K562 (cell line): ENCODE results near the gene ARFGEF2. TPM values are rescaled to one million over a fixed set of nuclear protein-coding genes. Genes with fewer than 3 reads are reported as not detected.

Experiments used
- CAMTA2 ChIP-seq: fragments of 250-450 bp; sonication (Bioruptor Pico); conservative IDR thresholded peaks from 2 replicates; pipeline ENCODE4 v1.5.1; 2022
- CEBPB ChIP-seq: fragments of 450-650 bp; IDR thresholded peaks from 2 replicates; pipeline ENCODE4 v1.6.1; 2016; ENCODE audit warnings: missing genetic modification characterization, missing compliant biosample characterization
- CHD1 ChIP-seq: fragments of 200-600 bp; sonication (generic); IDR thresholded peaks from one replicate; pipeline ENCODE4 v1.6.1; 2012; ENCODE audit warnings: mild to moderate bottlenecking, moderate library complexity, low read length, inconsistent platforms
- FOSL1 ChIP-seq: fragments of 200-800 bp; sonication (Bioruptor generic); conservative IDR thresholded peaks from 2 replicates; pipeline ENCODE4 v1.6.1; 2016; ENCODE audit warnings: missing genetic modification characterization, missing compliant biosample characterization
- HDAC1 ChIP-seq, 2 experiments: fragments of 450-650 bp; IDR thresholded peaks; 2 replicates each; pipeline ENCODE4 v1.6.1; 2016 to 2017; ENCODE audit warnings: inconsistent platforms in 1 of 2, mild to moderate bottlenecking in 1 of 2, moderate library complexity in 1 of 2
- LEF1 ChIP-seq: fragments of 450-650 bp; IDR thresholded peaks from 2 replicates; pipeline ENCODE4 v1.6.1; 2016; ENCODE audit warnings: mild to moderate bottlenecking
- MEF2D ChIP-seq: conservative IDR thresholded peaks from 2 replicates; pipeline ENCODE4 v1.6.1; 2016; ENCODE audit warnings: low read depth, missing genetic modification characterization, missing compliant biosample characterization
- MTA1 ChIP-seq: fragments of 450-650 bp; IDR thresholded peaks from 2 replicates; pipeline ENCODE4 v1.6.1; 2017; ENCODE audit warnings: borderline replicate concordance
- MTA3 ChIP-seq: fragments of 450-650 bp; formaldehyde crosslinking; IDR thresholded peaks from 2 replicates; pipeline ENCODE4 v1.6.1; 2017; ENCODE audit warnings: mild to moderate bottlenecking, borderline replicate concordance
- PURB ChIP-seq: sonication (generic); formaldehyde crosslinking; IDR thresholded peaks from 2 replicates; pipeline ENCODE4 v1.9.0; 2021; ENCODE audit warnings: low read depth, mild to moderate bottlenecking, missing genetic modification reagents
- RB1 ChIP-seq: fragments of 450-650 bp; IDR thresholded peaks from 2 replicates; pipeline ENCODE4 v1.6.1; 2017; ENCODE audit warnings: low read depth, mild to moderate bottlenecking
- RBM25 ChIP-seq: fragments of 200-400 bp; formaldehyde crosslinking; IDR thresholded peaks from 2 replicates; pipeline ENCODE4 v1.6.1; 2018; ENCODE audit warnings: low read length, low read depth, moderate library complexity; ENCODE audit not compliant: severe bottlenecking
- RFX5 ChIP-seq: IDR thresholded peaks from 2 replicates; pipeline ENCODE4 v1.6.1; 2011; ENCODE audit warnings: low read depth, mild to moderate bottlenecking, improper control_type of control experiment, low read length
- STAG1 ChIP-seq: sonication (generic); formaldehyde crosslinking; IDR thresholded peaks from 2 replicates; pipeline ENCODE4 v1.5.0; 2020; ENCODE audit warnings: missing genetic modification reagents, borderline replicate concordance
- TOE1 ChIP-seq, 2 experiments: fragments of 450-650 bp in 1 of 2; sonication (generic) in 1 of 2; formaldehyde crosslinking in 1 of 2; IDR thresholded peaks; 2 replicates each; pipeline versions ENCODE4 v1.7.1 to v1.8.0; 2016 to 2022; ENCODE audit warnings: borderline replicate concordance in 2 of 2, mild to moderate bottlenecking in 2 of 2, antibody characterized with exemption in 1 of 2, inconsistent platforms in 1 of 2, low read depth in 1 of 2, missing genetic modification reagents in 1 of 2, moderate library complexity in 1 of 2
- ZBTB7A ChIP-seq: IDR thresholded peaks from 2 replicates; pipeline ENCODE4 v1.6.1; 2011; ENCODE audit warnings: low read depth, mild to moderate bottlenecking, low read length, moderate library complexity, borderline replicate concordance; ENCODE audit not compliant: control insufficient read depth
- ZNF146 ChIP-seq: IDR thresholded peaks from one replicate; pipeline ENCODE4 v1.6.1; 2018; ENCODE audit warnings: missing compliant biosample characterization; ENCODE audit not compliant: unreplicated experiment
- ZNF263 ChIP-seq: sonication (generic); formaldehyde crosslinking; IDR thresholded peaks from 2 replicates; pipeline ENCODE4 v1.8.0; 2022; ENCODE audit warnings: mild to moderate bottlenecking, missing genetic modification reagents, borderline replicate concordance
- polyA plus RNA-seq, 8 experiments: library from polyadenylated mRNA; depleted of rRNA in 4 of 8; stranded (reverse) in 5 of 8; unstranded in 3 of 8; fragments of >200 nt; fragmentation: Nextera tagmentation in 2 of 8; fragmentation: Illumina TruSeq in 1 of 8; extraction: Ambion mirVana in 2 of 8; extraction: Trizol in 1 of 8; gene quantifications; 2 replicates each; pipeline versions ENCODE4 v1.2.1 to v1.2.3, GENCODE V29; 2011 to 2014; ENCODE audit warnings: inconsistent platforms in 1 of 8, missing spikeins in 1 of 8
- total RNA-seq, 7 experiments: library from RNA; depleted of rRNA in 6 of 7; stranded (reverse); fragments of >200 nt in 6 of 7; fragmentation: Illumina TruSeq in 2 of 7; extraction: Trizol in 2 of 7; gene quantifications; 2 replicates each; pipeline versions ENCODE4 v1.2.1 to v1.2.3, GENCODE V29; 2011 to 2021; ENCODE audit warnings: low replicate concordance in 1 of 7
- TF ChIP-seq, protein P1 (sequence below): fragments of 250-450 bp; sonication (Bioruptor Pico); IDR thresholded peaks from 2 replicates; pipeline ENCODE4 v1.8.0; 2021; ENCODE audit warnings: moderate library complexity, mild to moderate bottlenecking, inconsistent platforms
- TF ChIP-seq, protein P2 (sequence below): fragments of 250-450 bp; sonication (Bioruptor Pico); IDR thresholded peaks from 2 replicates; pipeline ENCODE4 v1.5.0; 2021
- TF ChIP-seq, protein P3 (sequence below): fragments of 250-450 bp; sonication (Bioruptor Pico); IDR thresholded peaks from 2 replicates; pipeline ENCODE4 v1.4.0; 2020; ENCODE audit warnings: mild to moderate bottlenecking
- TF ChIP-seq, protein P4 (sequence below): fragments of 250-450 bp; sonication (Bioruptor Pico); IDR thresholded peaks from 2 replicates; pipeline ENCODE4 v1.8.0; 2022; ENCODE audit warnings: inconsistent platforms

Gene ARFGEF2
- total and polyA plus RNA-seq, 9 of the 15 experiments (the other 6 are each of a cell fraction or from before 2014, with no cell fraction given), result 4.2 to 18.8 (median 13.7) TPM

DNA sequence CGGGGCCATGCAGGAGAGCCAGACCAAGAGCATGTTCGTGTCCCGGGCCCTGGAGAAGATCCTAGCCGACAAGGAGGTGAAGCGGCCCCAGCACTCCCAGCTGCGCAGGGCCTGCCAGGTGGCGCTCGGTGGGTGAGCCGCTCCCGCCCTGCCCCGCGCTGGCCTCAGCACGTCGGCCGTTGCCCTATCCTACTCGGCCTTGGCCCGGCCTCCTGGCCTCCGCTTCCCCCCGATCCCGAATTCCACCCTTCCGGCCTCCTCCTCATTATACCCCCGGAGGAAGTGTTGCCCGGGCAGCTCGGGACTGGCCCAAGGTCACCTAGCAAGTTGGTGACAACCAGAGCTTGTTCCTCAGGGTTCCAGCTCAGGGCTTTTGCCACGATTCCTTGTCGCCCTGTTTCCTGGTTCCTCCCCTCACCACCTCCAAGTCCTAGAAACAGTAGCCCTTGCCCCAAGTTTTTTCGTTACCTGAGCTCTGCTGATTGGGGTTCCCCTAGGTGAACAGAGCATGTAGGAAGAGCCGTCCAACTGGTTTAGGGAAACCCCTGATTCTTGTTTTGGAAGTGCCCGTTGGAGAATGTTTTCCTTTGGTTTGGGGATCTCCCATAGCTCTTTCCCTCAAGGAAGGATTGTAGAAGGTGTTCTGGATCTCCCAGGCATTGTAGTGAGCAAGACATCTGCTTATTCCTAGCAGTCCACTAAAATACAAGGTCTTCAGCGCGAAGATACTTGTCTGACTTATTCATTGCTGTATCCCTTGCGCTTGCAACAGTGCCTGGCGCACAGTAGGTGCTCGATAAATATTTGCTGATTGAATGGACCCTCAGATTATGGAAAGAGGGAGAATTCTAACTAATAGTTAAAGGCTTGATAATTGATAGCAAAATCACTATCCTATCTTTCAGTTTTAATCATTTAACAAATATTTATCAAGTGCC is 641 bp downstream of the ARFGEF2 start (continued):
- TF ChIP-seq HDAC1 (IDR thresholded peaks at IDR 0.05), result 0 out of 4 replicates have a peak, but pooled peaks of 1 of the 2 experiments have one; percentile 10
- no peak for TF ChIP-seq MEF2D (tag)
- TF ChIP-seq PURB, result no peak
- no peak for TF ChIP-seq ZBTB7A
- no peak for TF ChIP-seq ZNF263 (CRISPR knock-in tag)
- TF ChIP-seq STAG1 (CRISPR knock-in tag), result no peak
- no peak for TF ChIP-seq TOE1 (IDR thresholded peaks at IDR 0.05; ENCODE audit: borderline replicate concordance)
- no peak for TF ChIP-seq TOE1 (CRISPR knock-in tag; IDR thresholded peaks at IDR 0.05; ENCODE audit: borderline replicate concordance, low read depth)
- TF ChIP-seq, protein P1, sequence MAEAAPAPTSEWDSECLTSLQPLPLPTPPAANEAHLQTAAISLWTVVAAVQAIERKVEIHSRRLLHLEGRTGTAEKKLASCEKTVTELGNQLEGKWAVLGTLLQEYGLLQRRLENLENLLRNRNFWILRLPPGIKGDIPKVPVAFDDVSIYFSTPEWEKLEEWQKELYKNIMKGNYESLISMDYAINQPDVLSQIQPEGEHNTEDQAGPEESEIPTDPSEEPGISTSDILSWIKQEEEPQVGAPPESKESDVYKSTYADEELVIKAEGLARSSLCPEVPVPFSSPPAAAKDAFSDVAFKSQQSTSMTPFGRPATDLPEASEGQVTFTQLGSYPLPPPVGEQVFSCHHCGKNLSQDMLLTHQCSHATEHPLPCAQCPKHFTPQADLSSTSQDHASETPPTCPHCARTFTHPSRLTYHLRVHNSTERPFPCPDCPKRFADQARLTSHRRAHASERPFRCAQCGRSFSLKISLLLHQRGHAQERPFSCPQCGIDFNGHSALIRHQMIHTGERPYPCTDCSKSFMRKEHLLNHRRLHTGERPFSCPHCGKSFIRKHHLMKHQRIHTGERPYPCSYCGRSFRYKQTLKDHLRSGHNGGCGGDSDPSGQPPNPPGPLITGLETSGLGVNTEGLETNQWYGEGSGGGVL (CRISPR knock-in tag), result no peak
- TF ChIP-seq, protein P2, sequence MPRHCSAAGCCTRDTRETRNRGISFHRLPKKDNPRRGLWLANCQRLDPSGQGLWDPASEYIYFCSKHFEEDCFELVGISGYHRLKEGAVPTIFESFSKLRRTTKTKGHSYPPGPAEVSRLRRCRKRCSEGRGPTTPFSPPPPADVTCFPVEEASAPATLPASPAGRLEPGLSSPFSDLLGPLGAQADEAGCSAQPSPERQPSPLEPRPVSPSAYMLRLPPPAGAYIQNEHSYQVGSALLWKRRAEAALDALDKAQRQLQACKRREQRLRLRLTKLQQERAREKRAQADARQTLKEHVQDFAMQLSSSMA (CRISPR knock-in tag), result no peak
- no peak for TF ChIP-seq CAMTA2
- no peak for TF ChIP-seq RBM25
- TF ChIP-seq, protein P3, sequence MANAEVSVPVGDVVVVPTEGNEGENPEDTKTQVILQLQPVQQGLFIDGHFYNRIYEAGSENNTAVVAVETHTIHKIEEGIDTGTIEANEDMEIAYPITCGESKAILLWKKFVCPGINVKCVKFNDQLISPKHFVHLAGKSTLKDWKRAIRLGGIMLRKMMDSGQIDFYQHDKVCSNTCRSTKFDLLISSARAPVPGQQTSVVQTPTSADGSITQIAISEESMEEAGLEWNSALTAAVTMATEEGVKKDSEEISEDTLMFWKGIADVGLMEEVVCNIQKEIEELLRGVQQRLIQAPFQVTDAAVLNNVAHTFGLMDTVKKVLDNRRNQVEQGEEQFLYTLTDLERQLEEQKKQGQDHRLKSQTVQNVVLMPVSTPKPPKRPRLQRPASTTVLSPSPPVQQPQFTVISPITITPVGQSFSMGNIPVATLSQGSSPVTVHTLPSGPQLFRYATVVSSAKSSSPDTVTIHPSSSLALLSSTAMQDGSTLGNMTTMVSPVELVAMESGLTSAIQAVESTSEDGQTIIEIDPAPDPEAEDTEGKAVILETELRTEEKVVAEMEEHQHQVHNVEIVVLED (CRISPR knock-in tag), result no peak
- TF ChIP-seq RB1, result 0 out of 2 replicates have a peak, but pooled peaks have one; percentile 1
- TF ChIP-seq MTA1, result no peak
- no peak for TF ChIP-seq CEBPB (tag)
- no peak for TF ChIP-seq RFX5
- TF ChIP-seq ZNF146 (CRISPR knock-in tag), result no peak
- TF ChIP-seq FOSL1 (tag), result peak; percentile 30; the same call in 1 of the 2 replicates
- no peak for TF ChIP-seq MTA3
- TF ChIP-seq, protein P4, sequence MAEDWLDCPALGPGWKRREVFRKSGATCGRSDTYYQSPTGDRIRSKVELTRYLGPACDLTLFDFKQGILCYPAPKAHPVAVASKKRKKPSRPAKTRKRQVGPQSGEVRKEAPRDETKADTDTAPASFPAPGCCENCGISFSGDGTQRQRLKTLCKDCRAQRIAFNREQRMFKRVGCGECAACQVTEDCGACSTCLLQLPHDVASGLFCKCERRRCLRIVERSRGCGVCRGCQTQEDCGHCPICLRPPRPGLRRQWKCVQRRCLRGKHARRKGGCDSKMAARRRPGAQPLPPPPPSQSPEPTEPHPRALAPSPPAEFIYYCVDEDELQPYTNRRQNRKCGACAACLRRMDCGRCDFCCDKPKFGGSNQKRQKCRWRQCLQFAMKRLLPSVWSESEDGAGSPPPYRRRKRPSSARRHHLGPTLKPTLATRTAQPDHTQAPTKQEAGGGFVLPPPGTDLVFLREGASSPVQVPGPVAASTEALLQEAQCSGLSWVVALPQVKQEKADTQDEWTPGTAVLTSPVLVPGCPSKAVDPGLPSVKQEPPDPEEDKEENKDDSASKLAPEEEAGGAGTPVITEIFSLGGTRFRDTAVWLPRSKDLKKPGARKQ (CRISPR knock-in tag), result no peak
- peak; percentile 67 for TF ChIP-seq CHD1
- no peak for TF ChIP-seq LEF1
